ENCODE measurements around the gene CPLX3. TPM values are rescaled to one million over a fixed set of nuclear protein-coding genes. Genes with fewer than 3 reads are reported as not detected.

The CPLX3 gene
- total RNA-seq, 1 experiment from 2014 or later = 0.03 TPM

DNA sequence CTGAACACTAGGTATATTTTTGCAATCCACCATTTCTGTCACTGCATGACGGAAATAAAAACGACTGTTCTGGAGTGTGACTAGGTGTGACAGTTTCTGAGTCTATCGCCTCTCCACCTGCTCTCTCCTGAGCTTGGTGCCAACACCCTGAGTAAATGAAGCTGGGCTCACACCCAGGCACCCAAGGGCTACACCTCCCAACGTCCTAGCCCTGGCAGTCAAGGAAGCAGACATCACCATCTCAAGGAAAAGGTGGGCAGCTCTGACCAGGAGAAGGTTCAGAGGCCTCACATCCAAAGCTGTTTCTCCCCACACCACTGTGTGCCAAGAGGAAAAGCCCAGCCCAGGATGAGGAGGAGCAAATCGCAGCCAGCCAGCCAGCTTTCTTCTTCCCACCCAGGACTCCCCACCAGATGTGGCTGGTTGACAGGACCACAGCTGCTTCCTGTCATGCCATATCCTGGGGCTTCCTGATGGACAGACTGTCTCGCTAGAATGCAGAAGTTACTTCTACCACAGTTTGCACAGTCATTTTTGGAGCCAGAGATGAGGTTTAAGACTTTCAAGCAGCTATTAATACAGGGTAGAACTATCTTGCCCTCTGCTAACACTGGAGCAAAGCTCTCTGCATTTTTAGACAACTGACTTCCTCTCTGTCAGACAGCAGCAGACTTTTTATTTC lies 43.4 kb downstream of the CPLX3 start:
- DNase-seq = no peak
- no peak overlapping the region for H3K4me3 ChIP-seq (ENCODE audit: insufficient read depth, low read depth, low read length)
- H3K36me3 ChIP-seq (replicated peaks; ENCODE audit: control insufficient read depth, insufficient read depth, low read length) = no peaks in the 10 kb centered on the region; the same call in none of the 2 replicates
- no peaks in the 10 kb centered on the region for H3K27me3 ChIP-seq (ENCODE audit: control insufficient read depth, insufficient read depth, low read length)

GRCh38 chr15:74870436-74871215 lies 44.2 kb downstream of the CPLX3 start:
- Histone ChIP-seq H3K4me3 (ENCODE audit: insufficient read depth, low read depth, low read length) (no peak overlapping the region), H3K27me3 (ENCODE audit: control insufficient read depth, insufficient read depth, low read length) (no peaks in the 10 kb centered on the region)
- no peak for DNase-seq

GRCh38 chr15:74872702-74873035 lies 46.2 kb downstream of the CPLX3 start:
- H3K36me3 ChIP-seq (replicated peaks; ENCODE audit: control insufficient read depth, insufficient read depth, low read length) = no peaks in the 10 kb centered on the region; the same call in 1 of the 2 replicates
- DNase-seq = no peak
- H3K27me3 ChIP-seq (ENCODE audit: control insufficient read depth, insufficient read depth, low read length) = no peaks in the 10 kb centered on the region
- peak overlapping the region; percentile 83 for H3K4me3 ChIP-seq (ENCODE audit: insufficient read depth, low read depth, low read length)

More at GRCh38 chr15:74870436-74871215, 44.2 kb downstream of the CPLX3 start:
- no peaks in the 10 kb centered on the region; the same call in none of the 2 replicates for H3K36me3 ChIP-seq (replicated peaks; ENCODE audit: control insufficient read depth, insufficient read depth, low read length)

- Histone ChIP-seq H3K27me3 (ENCODE audit: control insufficient read depth, insufficient read depth, low read length) (no peaks in the 10 kb centered on the region), H3K36me3 (replicated peaks; ENCODE audit: control insufficient read depth, insufficient read depth, low read length) (no peaks in the 10 kb centered on the region; the same call in 1 of the 2 replicates), H3K4me3 (ENCODE audit: insufficient read depth, low read depth, low read length) (peak within 1 kb of the TSS; percentile 83)
- peak; percentile 99 for DNase-seq
Observed at GRCh38 chr15:74873036-74873755, 46.8 kb downstream of the CPLX3 start, which contains the start of gene SCAMP2. SCAMP2 (minus strand) TSS chr15:74873365; CDS start chr15:74873255, 110 bp downstream.

DNA sequence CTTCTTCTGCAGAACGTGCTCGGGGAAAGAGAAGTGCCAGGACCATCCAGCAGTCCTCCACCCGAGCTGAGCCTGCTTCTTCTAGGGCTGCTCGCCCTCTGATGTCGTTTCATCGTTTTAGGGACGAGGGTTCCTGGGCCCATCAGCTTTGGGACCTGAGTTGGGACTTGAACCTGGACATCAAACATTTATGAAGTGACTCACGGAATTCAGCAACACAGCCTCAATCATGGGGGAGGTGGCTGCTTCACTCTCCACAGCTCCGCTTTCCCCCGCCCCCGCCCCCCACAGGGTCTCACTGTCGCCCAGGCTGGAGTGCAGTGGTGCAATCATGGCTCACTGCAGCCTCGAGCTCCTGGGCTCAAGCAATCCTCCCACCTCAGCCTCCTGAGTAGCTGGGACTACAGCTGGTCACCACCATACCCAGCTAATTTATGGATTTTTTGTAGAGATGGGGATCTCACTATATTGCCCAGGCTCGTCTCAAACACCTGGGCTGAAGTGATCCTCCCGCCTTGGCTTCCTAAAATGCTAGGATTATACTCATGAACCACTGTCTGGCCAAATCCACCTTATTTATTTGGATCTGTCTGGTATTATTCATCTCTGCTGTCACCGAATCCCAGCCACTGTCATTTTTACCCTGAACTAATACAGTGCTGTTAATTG lies 47.5 kb downstream of the CPLX3 start:
- DNase-seq = no peak
- peak overlapping the region; percentile 83 for H3K4me3 ChIP-seq (ENCODE audit: insufficient read depth, low read depth, low read length)
- no peaks in the 10 kb centered on the region for H3K36me3 ChIP-seq (replicated peaks; ENCODE audit: control insufficient read depth, insufficient read depth, low read length)
- H3K27me3 ChIP-seq (ENCODE audit: control insufficient read depth, insufficient read depth, low read length) = no peaks in the 10 kb centered on the region

DNA sequence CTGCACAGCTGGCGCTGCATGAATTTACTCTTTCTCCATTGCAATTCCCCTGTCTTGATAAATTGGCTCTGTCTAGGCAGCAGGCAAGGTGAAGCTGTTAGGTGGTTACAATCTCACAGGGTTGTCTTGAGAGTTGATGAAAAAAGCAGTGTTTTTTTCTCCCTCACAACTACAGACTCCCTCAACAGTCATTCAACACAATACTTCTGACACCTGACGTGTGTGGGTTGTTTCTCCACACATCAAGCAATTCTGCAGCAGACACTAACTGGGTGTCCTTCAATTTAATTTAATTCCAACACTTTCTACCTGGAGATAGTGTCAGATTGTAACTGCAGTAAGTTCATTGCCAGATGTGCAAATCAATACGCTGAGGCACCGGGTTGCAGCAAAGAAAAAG lies 51.8 kb downstream of the CPLX3 start:
- Histone ChIP-seq H3K36me3 (replicated peaks; ENCODE audit: control insufficient read depth, insufficient read depth, low read length) (no peaks in the 10 kb centered on the region), H3K27me3 (ENCODE audit: control insufficient read depth, insufficient read depth, low read length) (no peaks in the 10 kb centered on the region), H3K4me3 (ENCODE audit: insufficient read depth, low read depth, low read length) (no peak overlapping the region)
- no peak for DNase-seq

Other genes starting within 250 kb of the CPLX3 start
- 50.6 and 66.3 TPM in 2 replicates for gene CLK3, start 210.8 kb upstream of the CPLX3 start, total RNA-seq (2014; rRNA removed; shearing (Covaris generic))
- 9.4 and 9.7 TPM in 2 replicates for gene EDC3, start 130.6 kb upstream of the CPLX3 start, total RNA-seq (2014; rRNA removed; shearing (Covaris generic))
- gene CYP1A1, start 101.1 kb upstream of the CPLX3 start, total RNA-seq (2014; rRNA removed; shearing (Covaris generic)) = 0.45 and 0.78 TPM in 2 replicates
- gene CYP1A2, start 77.8 kb upstream of the CPLX3 start, total RNA-seq (2014; rRNA removed; shearing (Covaris generic)) = not detected in 2 replicates
- 31.8 and 34.8 TPM in 2 replicates for gene CSK, start 44.5 kb upstream of the CPLX3 start, total RNA-seq (2014; rRNA removed; shearing (Covaris generic))
- not detected in 2 replicates for gene LMAN1L, start 13.8 kb upstream of the CPLX3 start, total RNA-seq (2014; rRNA removed; shearing (Covaris generic))
- gene ULK3, start 16.5 kb downstream of the CPLX3 start, total RNA-seq (2014; rRNA removed; shearing (Covaris generic)) = 20.9 and 30.4 TPM in 2 replicates
- gene SCAMP2, start 46.7 kb downstream of the CPLX3 start, total RNA-seq (2014; rRNA removed; shearing (Covaris generic)) = 20.8 and 22.6 TPM in 2 replicates
- 50.9 and 64.7 TPM in 2 replicates for gene MPI, start 63.4 kb downstream of the CPLX3 start, total RNA-seq (2014; rRNA removed; shearing (Covaris generic))
- 52.1 and 72.0 TPM in 2 replicates for gene FAM219B, start 80.2 kb downstream of the CPLX3 start, total RNA-seq (2014; rRNA removed; shearing (Covaris generic))
- gene COX5A, start 111.4 kb downstream of the CPLX3 start, total RNA-seq (2014; rRNA removed; shearing (Covaris generic)) = 154 and 185 TPM in 2 replicates
- gene RPP25, start 130.1 kb downstream of the CPLX3 start, total RNA-seq (2014; rRNA removed; shearing (Covaris generic)) = 40.0 and 40.3 TPM in 2 replicates
- 17.7 and 23.0 TPM in 2 replicates for gene SCAMP5, start 168.9 kb downstream of the CPLX3 start, total RNA-seq (2014; rRNA removed; shearing (Covaris generic))
- gene PPCDC, start 197.0 kb downstream of the CPLX3 start, total RNA-seq (2014; rRNA removed; shearing (Covaris generic)) = 34.4 and 35.2 TPM in 2 replicates